GM18861 (cell line): ENCODE results near the gene CACNB1.

ENCODE experiments used
- ATAC-seq: cut with Tn5 transposase; IDR thresholded peaks from one replicate; pipeline ENCODE4 v1.9.1; 2021; ENCODE audit not compliant: unreplicated experiment

The CACNB1 gene

GRCh38 chr17:39153599-39154051, 43.8 kb downstream of the CACNB1 start:
- ATAC-seq, result peak; percentile 43

- no peak for ATAC-seq
Observed at GRCh38 chr17:39151943-39152818, 45.3 kb downstream of the CACNB1 start.

- no peak for ATAC-seq
Observed at GRCh38 chr17:39151150-39151942, 46.1 kb downstream of the CACNB1 start, which contains the start of gene PLXDC1. TSS of gene PLXDC1 (minus strand) at chr17:39151637. CDS start at chr17:39151437, 200 bp downstream.

- no peak for ATAC-seq
Observed at GRCh38 chr17:39150795-39151149, 46.7 kb downstream of the CACNB1 start.

- ATAC-seq, result no peak
Observed at GRCh38 chr17:39150104-39150634, 47.3 kb downstream of the CACNB1 start.

GRCh38 chr17:39147221-39148185, 50.0 kb downstream of the CACNB1 start:
- no peak for ATAC-seq

GRCh38 chr17:39146273-39146672, 51.2 kb downstream of the CACNB1 start:
- ATAC-seq, result no peak

GRCh38 chr17:39145143-39145542, 52.3 kb downstream of the CACNB1 start:
- no peak for ATAC-seq

GRCh38 chr17:39144416-39144840, 53.0 kb downstream of the CACNB1 start:
- no peak for ATAC-seq

- no peak for ATAC-seq
Observed at GRCh38 chr17:39143552-39144093, 53.8 kb downstream of the CACNB1 start.

- no peak for ATAC-seq
Observed at GRCh38 chr17:39141915-39142664, 55.4 kb downstream of the CACNB1 start.

GRCh38 chr17:39141294-39141693, 56.2 kb downstream of the CACNB1 start:
- ATAC-seq, result no peak

GRCh38 chr17:39139561-39139960, 57.9 kb downstream of the CACNB1 start:
- ATAC-seq, result no peak

GRCh38 chr17:39139161-39139511, 58.3 kb downstream of the CACNB1 start:
- no peak for ATAC-seq

GRCh38 chr17:39138431-39139160, 58.9 kb downstream of the CACNB1 start:
- no peak for ATAC-seq

GRCh38 chr17:39134878-39135277, 62.6 kb downstream of the CACNB1 start:
- ATAC-seq, result no peak

GRCh38 chr17:39132192-39132610, 65.3 kb downstream of the CACNB1 start:
- ATAC-seq, result no peak

- no peak for ATAC-seq
Observed at GRCh38 chr17:39131616-39132015, 65.9 kb downstream of the CACNB1 start.

- no peak for ATAC-seq
Observed at GRCh38 chr17:39130205-39130604, 67.3 kb downstream of the CACNB1 start.
